ENCODE data around the gene DLL1.
"Not testable (repeated sequence)": the region's sequence is repeated elsewhere in the genome, so short reads cannot be mapped to it uniquely, and the experiment has no call there.

The DLL1 gene, protein sequence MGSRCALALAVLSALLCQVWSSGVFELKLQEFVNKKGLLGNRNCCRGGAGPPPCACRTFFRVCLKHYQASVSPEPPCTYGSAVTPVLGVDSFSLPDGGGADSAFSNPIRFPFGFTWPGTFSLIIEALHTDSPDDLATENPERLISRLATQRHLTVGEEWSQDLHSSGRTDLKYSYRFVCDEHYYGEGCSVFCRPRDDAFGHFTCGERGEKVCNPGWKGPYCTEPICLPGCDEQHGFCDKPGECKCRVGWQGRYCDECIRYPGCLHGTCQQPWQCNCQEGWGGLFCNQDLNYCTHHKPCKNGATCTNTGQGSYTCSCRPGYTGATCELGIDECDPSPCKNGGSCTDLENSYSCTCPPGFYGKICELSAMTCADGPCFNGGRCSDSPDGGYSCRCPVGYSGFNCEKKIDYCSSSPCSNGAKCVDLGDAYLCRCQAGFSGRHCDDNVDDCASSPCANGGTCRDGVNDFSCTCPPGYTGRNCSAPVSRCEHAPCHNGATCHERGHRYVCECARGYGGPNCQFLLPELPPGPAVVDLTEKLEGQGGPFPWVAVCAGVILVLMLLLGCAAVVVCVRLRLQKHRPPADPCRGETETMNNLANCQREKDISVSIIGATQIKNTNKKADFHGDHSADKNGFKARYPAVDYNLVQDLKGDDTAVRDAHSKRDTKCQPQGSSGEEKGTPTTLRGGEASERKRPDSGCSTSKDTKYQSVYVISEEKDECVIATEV

DNA sequence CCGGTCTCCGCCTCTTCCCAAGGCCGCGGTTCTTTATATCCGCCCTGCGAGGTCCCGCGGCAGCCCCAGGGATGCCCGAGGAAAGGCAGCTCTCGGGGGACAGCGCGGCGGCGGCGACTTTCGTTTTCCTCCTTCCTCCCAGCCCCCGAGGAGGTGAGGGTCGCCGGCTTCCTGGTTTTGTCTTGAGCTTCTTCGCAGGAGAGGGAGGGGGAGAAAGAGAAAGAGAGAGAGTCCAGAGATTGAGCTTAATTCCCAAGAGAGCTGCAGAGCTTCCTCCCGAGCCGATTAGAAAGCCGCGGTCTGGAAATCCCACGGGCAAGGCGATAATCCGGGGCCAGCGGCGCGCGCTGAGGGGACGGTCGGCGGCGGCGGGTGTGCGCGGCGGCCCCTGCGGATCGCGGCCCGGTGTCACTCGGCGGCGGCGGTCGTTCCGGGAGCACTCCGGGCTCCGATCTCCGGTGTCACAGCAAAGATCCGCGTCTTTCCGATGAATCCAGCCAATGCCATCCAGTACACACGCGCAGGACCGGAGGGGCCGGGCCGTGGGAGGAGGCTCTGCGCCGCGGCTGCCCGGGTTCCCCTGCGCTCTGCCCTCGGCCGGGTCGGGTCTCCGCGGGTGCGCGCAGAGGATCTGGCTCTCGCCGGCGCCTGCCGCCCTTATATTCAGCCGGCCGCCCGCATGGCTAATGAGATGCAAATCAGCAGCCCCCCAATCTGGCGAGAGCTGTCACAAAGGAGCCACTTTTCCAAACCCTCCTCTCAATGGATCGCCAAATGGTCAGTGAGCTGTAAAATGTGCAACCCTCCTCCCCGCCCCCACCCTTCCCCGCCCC, at the start of gene DLL1:
Gene DLL1, minus strand, starts transcription at position 783 of the 833 bp plus-strand sequence. CDS start 939 bp downstream, outside the sequence.
- no peak for FAIRE-seq

DNA sequence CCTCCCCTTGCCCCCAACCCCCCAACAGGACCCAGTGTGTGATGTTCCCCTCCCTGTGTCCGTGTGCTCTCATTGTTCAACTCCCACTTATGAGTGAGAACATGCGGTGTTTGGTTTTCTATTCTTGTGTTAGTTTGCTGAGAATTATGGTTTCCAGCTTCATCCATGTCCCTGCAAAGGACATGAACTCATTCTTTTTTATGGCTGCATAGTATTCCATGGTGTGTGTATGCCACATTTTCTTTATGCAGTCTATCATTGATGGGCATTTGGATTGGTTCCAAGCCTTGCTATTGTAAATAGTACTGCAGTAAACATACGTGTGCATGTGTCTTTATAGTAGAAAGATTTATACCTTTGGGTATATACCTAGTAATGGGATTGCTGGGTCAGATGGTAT, 44.3 kb upstream of the DLL1 start:
- not testable (repeated sequence) for FAIRE-seq

DNA sequence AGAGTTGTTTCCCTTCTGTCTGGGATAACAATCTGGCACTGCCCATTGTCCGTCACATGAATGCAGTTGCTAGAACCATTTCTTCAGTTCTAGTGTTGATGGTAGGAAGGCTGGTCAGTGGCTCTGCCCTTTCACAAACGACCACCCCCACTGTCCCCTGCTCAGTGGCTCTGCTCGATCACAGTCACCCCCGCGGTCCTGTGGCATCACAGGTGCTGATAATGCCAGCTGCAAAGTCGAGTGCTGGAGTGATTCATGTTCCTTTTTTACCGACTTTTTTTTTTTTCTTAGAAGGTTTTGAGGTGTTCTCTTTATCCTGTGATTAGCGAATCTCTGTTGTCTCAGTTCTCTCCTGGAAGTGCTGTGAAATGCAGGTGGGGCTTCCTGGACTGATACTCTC, 38.4 kb upstream of the DLL1 start:
- no peak for FAIRE-seq

DNA sequence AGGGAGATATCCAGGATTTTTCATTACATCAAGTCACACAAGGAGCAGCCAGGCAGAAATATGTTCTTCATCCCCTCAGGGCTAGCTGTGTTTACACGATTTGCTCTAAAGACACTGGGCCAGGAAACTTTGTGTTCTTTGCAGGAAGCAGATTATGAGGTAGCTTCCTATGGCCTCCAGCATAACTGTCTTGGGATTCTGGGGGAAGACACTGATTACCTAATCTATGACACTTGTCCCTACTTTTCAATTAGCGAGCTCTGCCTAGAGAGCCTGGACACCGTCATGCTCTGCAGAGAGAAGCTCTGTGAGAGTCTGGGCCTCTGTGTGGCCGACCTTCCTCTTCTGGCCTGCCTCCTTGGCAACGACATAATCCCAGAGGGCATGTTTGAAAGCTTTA, 26.8 kb upstream of the DLL1 start:
- FAIRE-seq = no peak

DNA sequence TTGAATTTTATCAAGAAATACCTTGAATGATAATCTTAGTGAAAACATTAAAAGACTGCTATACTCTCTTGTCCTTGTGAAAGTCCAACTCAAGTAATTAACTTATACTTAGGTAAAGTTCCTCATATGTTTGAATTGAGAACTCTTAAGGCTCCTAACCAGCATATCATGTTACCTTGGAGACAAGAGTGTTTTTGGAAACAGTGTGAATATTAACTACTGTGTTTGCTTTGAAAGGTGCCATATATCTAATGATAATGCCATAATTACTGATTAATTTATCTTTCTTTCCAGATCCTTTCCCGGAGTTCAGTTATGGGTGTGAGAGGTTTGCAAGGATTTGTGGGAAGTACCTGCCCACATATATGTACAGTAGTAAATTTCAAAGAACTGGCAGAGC, 26.2 kb upstream of the DLL1 start:
- FAIRE-seq = no peak

DNA sequence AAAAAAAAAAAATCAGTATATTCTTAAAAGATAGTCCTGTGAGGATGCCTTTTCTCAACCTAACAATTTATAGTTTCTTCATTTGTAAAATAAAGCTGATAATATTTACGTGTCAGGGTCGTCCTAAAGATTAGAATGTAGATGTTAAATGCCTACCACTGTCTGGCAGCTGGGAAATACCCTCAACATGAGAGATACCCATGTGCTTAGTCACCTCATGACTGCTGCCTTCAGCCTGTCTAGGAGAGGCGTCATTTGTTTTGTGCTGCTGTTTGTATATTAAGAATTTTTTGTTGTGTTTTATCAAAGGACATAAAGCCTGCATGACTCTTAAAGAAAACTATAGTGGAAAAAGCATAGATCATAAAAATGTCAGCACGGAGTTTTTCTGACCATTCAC, 25.2 kb upstream of the DLL1 start:
- no peak for FAIRE-seq

DNA sequence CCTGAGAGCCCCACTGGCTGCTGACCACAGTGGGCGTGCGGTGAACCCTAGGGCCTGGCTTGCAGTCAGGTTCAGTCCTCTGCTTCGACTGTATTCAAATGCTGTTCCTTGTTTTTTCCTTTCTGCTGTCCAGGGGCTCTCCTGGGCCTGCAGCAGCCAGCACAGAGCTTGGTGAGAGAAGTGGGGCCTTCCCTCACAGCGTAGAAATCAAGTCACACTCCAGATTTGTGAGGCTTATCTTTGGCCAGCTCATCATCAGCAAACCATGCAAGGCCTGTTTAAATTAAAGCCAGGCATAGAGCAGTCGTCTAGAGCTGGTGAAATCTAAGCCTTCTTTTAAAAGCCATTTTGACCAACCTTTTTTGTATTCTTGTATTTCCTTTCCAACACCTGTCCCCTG, 24.1 kb upstream of the DLL1 start:
- no peak for FAIRE-seq

DNA sequence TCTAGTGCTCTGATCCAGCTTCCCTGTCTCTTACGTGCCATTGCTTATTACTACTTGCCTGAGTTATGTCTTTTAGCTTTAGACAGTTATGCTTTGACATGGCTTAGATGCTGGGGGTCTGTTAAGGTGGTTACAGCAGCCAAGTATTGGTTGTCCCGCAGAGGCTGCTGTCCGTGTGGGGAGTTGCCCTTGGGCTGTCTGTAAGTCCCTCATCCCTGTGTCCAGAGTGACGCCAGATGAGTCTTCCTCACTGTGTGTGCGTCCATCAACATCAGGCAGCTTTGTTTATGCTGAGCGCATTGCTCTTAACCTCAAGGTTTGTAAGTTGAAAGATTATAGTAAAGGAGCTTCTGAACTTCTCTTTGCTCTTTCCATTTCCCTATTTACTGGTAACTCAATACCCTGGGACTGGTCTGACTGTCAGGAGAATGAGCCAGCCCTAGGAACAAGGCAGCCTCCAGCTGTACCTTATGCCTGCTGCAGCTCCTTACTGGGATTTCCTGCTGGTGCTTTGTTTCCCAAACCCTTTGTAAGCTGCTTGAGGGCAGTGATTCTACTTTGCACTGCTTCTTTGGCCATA, 22.9 kb upstream of the DLL1 start:
- no peak for FAIRE-seq

DNA sequence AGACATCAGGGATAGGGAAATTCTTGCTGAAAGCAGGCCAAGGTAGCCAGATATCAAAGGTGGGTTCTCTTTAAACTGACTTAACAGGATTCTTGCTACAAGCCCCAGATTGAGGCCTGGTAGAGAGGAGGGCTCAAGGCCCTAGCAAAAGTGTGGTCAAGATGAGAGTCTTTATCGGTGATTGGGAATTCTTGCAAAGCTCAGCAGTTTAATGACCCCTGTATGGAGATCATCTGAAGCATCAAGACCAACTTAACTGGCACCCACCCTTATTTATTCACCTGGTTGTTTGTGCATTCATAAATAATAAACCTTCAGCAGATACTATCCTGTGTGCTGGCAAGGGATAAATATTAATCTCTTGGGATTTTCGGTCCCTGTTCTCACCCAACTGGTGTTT, 22.0 kb upstream of the DLL1 start:
- no peak for FAIRE-seq

DNA sequence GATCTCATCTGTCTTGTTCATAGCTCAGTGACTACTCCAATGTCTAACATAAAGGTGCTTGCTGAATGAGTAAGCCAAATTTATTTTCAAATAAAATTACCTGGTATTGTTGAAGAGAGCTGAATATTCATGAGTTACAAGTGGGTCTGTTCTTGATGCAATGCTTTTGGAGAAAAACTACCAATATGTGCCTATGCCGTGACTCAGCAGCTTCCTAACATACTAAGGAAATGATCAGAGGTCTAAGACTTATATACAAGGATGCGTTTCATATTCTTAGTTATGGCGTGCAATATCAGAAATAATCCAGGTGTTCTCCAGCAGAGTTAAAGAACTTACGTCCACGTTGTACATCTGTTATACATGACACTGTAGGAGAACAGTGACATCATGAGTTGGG, 20.8 kb upstream of the DLL1 start:
- FAIRE-seq = no peak

DNA sequence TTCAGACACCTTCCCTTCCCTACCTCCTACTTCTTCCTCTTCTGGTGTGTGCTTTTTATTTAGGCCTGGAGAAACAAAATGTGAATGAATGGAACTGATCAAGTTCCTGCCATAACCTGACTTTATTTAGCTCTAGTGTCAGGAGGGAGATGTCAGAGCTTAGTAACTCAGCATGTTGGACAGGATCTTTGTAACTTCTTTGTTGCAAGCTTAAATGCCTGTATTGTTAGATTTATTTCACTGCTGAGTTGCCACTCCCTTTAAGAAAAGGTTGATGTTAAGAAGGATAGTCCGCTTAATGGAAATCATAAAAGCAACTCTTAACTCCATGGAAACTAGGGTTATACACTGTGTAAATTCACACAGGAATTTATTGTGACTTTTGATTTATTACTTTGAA, 17.9 kb upstream of the DLL1 start:
- FAIRE-seq = no peak

DNA sequence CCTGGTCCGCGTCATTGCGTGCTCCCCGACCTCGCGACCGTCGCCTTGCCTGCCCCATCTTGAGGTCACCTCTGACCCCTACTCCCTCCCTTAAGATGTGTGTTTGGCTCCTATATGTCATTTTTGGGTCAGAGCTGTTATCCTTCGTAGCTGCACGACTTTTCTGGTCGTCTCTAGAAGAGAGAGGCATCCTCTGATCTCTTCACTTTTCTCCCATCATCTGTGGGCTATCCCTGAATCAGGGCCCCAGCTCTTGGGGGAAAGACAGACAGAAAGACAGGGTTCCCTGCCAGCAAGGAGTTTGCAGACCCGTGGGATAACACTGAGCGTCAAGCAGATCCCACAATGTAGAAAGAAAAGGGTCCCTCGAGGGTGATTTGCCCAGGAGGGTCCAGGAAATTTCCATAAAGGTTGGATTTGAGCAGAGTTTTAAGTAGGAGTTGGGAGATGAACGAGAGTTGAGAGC, 16.2 kb upstream of the DLL1 start:
- FAIRE-seq = no peak

DNA sequence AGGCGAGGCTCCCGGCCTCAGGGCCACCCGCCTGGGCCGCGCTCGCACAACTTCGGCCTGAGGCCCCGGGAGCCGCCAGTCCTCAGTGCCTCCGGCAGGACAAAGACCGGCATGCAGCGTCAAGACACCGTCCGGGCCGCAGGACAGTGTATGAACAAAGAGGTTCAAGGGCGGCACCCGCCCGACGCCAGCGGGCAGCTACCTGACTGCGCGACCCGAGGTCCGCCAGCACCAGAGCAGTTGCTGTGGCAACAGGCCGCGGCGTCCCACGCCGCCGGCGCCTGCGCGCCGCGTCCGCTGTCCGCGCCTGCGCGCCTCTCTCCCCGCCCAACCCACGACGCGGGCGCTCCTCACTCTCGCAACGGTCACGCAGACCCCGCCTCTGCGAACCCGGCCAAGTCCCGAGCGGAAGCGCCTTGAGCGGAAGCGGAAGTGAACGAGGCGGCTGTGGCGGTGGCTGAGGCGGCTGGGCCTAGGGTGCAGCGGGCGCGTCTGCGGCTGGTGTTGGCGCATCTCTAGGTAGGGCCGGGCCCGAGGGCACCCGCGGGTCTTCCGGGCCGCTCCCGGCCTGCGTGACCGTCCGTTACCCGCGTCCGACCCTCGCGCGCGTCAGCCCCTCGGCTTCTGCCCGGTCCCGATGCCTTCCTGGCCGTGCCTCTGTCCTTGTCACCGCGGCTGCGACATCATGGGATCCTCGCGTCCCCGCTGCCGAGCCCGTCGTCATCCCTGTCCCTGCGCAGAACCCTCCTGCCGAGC, 15.6 kb upstream of the DLL1 start, which contains the start of gene FAM120B:
Gene FAM120B, plus strand, starts transcription at position 435 of the 756 bp plus-strand sequence. CDS start 10,633 bp downstream, outside the sequence.
- FAIRE-seq = no peak

DNA sequence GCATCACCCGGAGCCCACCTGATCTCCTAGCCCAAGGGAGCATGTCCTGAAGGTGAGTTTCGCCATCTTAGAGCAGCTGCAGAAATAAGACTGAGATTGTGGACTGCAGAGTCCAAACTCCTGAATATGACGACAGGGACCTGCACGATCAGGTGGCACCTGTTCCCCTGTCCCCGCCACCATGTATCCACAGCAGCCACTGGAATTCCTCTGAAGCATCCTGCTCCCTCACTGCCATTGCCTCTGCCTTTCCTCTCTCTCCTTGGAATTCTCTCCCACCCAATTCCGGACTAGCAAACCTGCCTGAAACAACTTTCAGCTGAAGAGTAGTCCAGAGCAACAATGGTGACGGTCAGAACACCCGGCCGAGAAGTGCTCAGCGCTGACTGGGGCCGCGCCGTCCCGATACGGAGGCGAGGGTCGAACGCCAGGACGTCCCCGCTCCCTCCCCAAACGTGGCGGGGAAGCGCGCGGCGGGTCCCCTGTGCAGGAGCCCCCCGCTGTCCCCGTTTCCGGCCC, 15.0 kb upstream of the DLL1 start:
- no peak for FAIRE-seq

DNA sequence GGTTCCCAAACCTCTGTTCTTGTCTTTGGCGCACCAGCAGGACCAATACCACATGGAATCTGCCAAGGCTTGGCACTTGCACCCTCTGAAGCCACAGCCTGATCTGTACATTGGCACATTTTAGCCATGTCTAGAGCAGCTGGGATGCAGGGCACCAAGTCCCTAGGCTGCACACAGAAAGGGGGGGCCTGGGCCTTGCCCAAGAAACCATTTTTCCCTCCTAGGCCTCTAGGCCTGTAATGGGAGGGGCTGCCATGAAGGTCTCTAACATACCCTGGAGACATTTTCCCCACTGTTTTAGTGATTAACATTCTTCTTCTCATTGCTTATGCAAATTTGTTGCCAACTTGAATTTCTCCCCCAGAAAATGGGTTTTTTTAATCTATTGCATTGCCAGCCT, 10.3 kb upstream of the DLL1 start:
- no peak for FAIRE-seq

DNA sequence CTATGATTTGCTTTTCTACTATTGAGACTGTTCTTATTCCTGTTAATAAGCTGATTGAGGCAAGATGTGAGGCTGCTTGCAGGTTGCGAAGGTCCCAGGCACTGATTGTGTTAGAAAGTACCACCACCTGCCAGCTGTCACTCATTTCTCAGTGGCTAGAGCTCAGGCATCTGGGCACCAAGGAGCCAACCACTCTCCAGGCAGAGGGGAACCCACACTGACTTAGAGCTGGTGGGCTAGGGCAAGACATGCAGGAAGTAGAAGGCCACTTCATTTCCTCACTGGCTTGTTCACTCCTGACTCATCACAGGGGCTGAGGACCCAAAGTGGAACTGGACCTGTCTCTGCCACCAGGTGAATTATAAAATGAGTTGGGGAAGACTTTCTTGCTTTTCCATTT, 7.8 kb upstream of the DLL1 start:
- FAIRE-seq = no peak

DNA sequence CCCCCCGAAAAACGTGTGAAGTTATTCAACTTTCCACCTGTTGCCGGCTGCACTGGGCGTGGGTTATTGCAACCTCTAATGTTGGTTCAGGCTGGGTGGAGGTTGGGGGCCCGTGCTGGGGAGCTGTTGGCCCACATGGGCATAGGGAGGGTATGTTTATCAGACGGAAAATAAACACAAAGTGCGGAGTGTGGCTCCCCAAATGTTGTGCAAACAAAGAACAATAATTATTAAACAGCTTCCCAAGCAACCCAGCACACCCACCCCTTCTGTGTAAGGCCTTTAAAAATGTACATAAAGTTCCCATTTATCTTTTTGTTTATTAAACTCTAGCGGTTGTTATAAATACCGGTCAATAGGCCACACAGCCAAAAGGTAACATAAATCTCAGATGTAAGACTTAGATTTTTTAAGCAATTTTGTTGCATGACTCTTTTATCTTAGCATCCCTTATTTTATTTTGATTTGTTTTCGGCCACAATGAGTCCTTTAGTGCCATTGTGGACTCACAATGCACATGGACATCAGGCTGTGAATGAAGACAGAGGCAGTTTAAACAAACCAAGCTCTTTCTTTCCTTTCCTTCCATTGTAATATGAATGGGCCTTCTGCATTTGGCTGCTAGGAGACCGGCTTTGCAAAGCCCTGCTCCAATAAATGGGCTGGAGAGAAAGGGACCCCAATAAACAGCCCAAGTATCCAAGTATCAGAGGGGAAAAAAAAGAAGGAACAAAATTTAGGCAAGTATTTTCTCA, 6.9 kb upstream of the DLL1 start:
- FAIRE-seq = peak; percentile 89

DNA sequence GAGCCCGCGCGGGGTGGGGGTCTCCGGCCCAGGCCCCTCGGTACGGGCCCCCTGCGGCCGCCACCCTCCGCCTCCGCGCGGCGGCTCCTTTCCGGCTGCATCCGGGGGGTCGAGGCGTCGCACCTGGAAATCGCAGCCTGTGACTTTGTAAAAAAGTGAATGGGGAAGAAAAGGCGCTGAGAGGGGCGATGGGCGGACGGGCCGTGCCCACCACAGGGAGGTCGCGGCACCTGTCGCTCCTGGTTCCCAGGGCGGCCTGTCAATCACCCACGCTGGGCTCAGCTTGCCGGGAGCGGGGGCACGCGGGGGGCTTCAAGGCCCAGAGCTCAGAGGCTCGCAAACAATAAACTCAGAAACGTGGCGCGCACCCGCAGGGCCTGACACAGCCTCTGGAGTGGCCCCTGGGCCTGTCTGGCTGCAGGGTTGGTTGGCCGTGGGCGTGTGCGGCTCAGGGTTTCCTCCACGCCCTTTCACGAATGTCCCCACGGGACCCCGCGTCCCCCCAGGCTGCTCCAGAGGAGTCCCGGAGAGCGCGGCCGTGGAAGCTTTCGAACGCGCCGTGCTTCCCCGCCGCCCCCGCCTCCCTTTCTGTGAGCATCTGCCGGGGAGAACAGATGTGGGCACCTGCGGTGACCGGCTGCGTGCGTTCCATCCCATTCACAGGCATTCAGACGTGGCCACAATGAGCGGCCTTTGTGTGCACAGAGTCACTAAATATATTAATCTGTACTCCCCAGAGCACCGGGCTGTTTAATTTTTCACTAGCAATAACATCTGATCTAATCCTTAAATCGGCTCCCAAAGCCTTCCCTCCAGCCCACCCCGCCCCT, 6.1 kb upstream of the DLL1 start:
- FAIRE-seq = no peak

DNA sequence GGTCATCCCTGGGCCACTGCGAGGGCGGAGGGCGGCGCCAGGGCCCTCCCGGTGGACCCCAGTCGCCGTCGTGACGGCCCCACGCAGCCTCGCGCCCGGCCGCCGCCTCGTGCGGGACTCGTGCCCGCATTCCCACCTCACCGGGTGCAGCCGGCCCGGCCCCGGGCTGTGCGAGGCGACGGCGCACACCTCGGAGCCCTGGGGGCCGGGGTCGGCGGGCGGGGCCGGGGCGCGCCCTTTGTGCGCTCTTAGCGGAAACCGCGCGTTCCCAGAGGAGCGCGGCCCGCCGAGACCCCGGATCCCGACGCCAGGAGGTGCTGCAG, 5.5 kb upstream of the DLL1 start:
- no peak for FAIRE-seq
